WTC11 (cell line): ENCODE results near the gene CD247. TPM values are rescaled to one million over a fixed set of nuclear protein-coding genes. Genes with fewer than 3 reads are reported as not detected.

ENCODE experiments used
- ATAC-seq: fragments of 200-7000 bp; cut with Tn5 transposase; 2 replicates; pipeline ENCODE4 v1.10.0; 2021; ENCODE audit warnings: mild to moderate bottlenecking, moderate library complexity
- CTCF ChIA-PET: fragments of 300-600 bp; sonication (Branson Sonifier 250); formaldehyde crosslinking; loops from one replicate; lab custom pipeline; 2021; ENCODE audit warnings: antibody characterized with exemption; lab: Charles Lee
- POLR2A ChIA-PET: fragments of 350-600 bp; sonication (Branson Sonifier 250); formaldehyde crosslinking; loops from one replicate; lab custom pipeline; 2021; ENCODE audit warnings: antibody characterized with exemption; lab: Charles Lee
- DNase-seq: peaks from one replicate; pipeline ENCODE4 v3.0.0; 2021; ENCODE audit warnings: low spot score
- H3K27ac Mint-ChIP-seq: 2 replicates; pipeline ENCODE4 v1.8.0; 2021; ENCODE audit warnings: mixed read lengths
- H3K27me3 Mint-ChIP-seq: 2 replicates; pipeline ENCODE4 v1.8.0; 2021; ENCODE audit warnings: low read depth, mild to moderate bottlenecking, moderate library complexity, mixed read lengths
- H3K36me3 Mint-ChIP-seq: 2 replicates; pipeline ENCODE4 v1.8.0; 2021; ENCODE audit warnings: mixed read lengths
- H3K4me1 Mint-ChIP-seq: 2 replicates; pipeline ENCODE4 v1.8.0; 2022; ENCODE audit warnings: mixed read lengths
- H3K4me3 Mint-ChIP-seq: 2 replicates; pipeline ENCODE4 v1.8.0; 2021; ENCODE audit warnings: mild to moderate bottlenecking, moderate library complexity, mixed read lengths
- H3K9me3 Mint-ChIP-seq: 2 replicates; pipeline ENCODE4 v1.8.0; 2021; ENCODE audit warnings: mixed read lengths
- CREM ChIP-seq: sonication (generic); formaldehyde crosslinking; IDR thresholded peaks from 2 replicates; pipeline ENCODE4 v1.8.1; 2022; ENCODE audit warnings: mild to moderate bottlenecking, missing genetic modification reagents, moderate library complexity
- GRHL2 ChIP-seq: fragments of 250-450 bp; sonication (Bioruptor Pico); IDR thresholded peaks from 2 replicates; pipeline ENCODE4 v1.8.0; 2022; ENCODE audit warnings: mild to moderate bottlenecking, moderate library complexity; ENCODE audit not compliant: insufficient replicate concordance, severe bottlenecking
- JUN ChIP-seq: sonication (generic); formaldehyde crosslinking; IDR thresholded peaks from 2 replicates; pipeline ENCODE4 v1.8.0; 2023; ENCODE audit warnings: mild to moderate bottlenecking, missing genetic modification reagents
- KAT7 ChIP-seq: sonication (generic); formaldehyde crosslinking; IDR thresholded peaks from 2 replicates; pipeline ENCODE4 v1.8.1; 2023; ENCODE audit warnings: missing genetic modification reagents, mild to moderate bottlenecking, borderline replicate concordance
- PRRX2 ChIP-seq: fragments of 250-450 bp; sonication (Bioruptor Pico); IDR thresholded peaks from 2 replicates; pipeline ENCODE4 v1.8.0; 2021; ENCODE audit warnings: mild to moderate bottlenecking
- RORB ChIP-seq: fragments of 250-450 bp; sonication (Bioruptor Pico); IDR thresholded peaks from 2 replicates; pipeline ENCODE4 v1.9.0; 2021; ENCODE audit warnings: mild to moderate bottlenecking
- ZNF396 ChIP-seq: fragments of 250-450 bp; sonication (Bioruptor Pico); IDR thresholded peaks from 2 replicates; pipeline ENCODE4 v1.8.0; 2021; ENCODE audit warnings: mild to moderate bottlenecking, moderate library complexity, borderline replicate concordance
- total RNA-seq: library from RNA; stranded (reverse); gene quantifications from 3 replicates; pipeline ENCODE4 v1.2.3, GENCODE V29; 2021
- TF ChIP-seq, protein P1 (sequence below): sonication (generic); formaldehyde crosslinking; IDR thresholded peaks from 2 replicates; pipeline ENCODE4 v1.8.0; 2022; ENCODE audit warnings: mild to moderate bottlenecking, missing genetic modification reagents
- TF ChIP-seq, protein P2 (sequence below): sonication (generic); formaldehyde crosslinking; IDR thresholded peaks from 2 replicates; pipeline ENCODE4 v1.8.0; 2023; ENCODE audit warnings: missing genetic modification reagents, mild to moderate bottlenecking, borderline replicate concordance
- TF ChIP-seq, protein P3 (sequence below): fragments of 200-600 bp; IDR thresholded peaks from 2 replicates; pipeline ENCODE4 v1.8.0; 2022; ENCODE audit warnings: antibody characterized with exemption
- TF ChIP-seq, protein P4 (sequence below): sonication (generic); formaldehyde crosslinking; IDR thresholded peaks from 2 replicates; pipeline ENCODE4 v1.8.1; 2023; ENCODE audit warnings: mild to moderate bottlenecking, missing genetic modification reagents, moderate library complexity
- TF ChIP-seq, protein P5 (sequence below): fragments of 250-450 bp; sonication (Bioruptor Pico); IDR thresholded peaks from 2 replicates; pipeline ENCODE4 v1.8.0; 2021; ENCODE audit warnings: mild to moderate bottlenecking
- TF ChIP-seq, protein P6 (sequence below): sonication (generic); formaldehyde crosslinking; IDR thresholded peaks from 2 replicates; pipeline ENCODE4 v1.8.0; 2022; ENCODE audit warnings: mild to moderate bottlenecking, missing genetic modification reagents

The CD247 gene
- total RNA-seq, 1 experiment from 2014 or later, result 1.8 TPM

DNA sequence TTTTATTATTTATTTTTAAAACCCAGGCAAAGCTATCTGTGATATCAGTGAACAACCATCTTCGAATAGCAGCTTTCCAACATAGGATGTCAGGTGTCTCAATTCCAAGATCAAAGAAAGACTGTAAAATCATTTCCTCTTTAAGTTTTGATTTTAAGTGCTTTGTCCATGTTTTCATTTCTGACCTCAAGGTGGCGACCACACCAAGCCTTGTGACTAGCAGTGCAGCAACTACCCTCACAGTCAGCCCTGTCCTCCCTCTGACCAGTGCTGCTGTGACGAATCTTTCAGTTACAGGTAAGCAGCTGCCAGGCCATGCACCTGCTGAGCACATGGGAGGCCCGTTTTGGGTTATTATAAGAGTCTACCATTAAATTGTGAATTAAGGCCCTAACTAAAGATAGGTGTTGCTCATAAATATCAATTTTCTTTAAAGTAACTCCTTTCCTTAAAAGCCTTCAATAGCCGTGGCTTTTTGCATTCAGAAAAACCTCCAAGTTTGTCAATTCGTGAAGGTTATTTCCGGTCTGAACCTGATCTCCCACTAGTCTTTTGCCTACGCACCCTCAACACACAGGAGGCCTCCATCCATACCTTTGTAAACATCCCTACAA lies 117.0 kb downstream of the CD247 start:
- H3K9me3 Mint-ChIP-seq, result no peaks in the 10 kb centered on the region
- CTCF ChIA-PET, result interaction anchor here (0.6 to 1.2 kb wide), 9 partner anchors 10 to 342 kb away, joined by 3 to 6 read pairs (median 3); no protein-coding TSS in a partner anchor
- ATAC-seq, result peak; percentile 93
- peaks cover 3% of the 10 kb centered on the region; the same call in 1 of the 2 replicates for H3K4me1 Mint-ChIP-seq
- no peaks in the 10 kb centered on the region for H3K27me3 Mint-ChIP-seq
- H3K27ac Mint-ChIP-seq, result peak overlapping the region; percentile 28; the same call in 1 of the 2 replicates
- H3K36me3 Mint-ChIP-seq, result peaks cover 53% of the 10 kb centered on the region
- TF ChIP-seq, protein P1, sequence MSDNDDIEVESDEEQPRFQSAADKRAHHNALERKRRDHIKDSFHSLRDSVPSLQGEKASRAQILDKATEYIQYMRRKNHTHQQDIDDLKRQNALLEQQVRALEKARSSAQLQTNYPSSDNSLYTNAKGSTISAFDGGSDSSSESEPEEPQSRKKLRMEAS (CRISPR knock-in tag), result 0 out of 2 replicates have a peak, but pooled peaks have one; percentile 25
- TF ChIP-seq, protein P2, sequence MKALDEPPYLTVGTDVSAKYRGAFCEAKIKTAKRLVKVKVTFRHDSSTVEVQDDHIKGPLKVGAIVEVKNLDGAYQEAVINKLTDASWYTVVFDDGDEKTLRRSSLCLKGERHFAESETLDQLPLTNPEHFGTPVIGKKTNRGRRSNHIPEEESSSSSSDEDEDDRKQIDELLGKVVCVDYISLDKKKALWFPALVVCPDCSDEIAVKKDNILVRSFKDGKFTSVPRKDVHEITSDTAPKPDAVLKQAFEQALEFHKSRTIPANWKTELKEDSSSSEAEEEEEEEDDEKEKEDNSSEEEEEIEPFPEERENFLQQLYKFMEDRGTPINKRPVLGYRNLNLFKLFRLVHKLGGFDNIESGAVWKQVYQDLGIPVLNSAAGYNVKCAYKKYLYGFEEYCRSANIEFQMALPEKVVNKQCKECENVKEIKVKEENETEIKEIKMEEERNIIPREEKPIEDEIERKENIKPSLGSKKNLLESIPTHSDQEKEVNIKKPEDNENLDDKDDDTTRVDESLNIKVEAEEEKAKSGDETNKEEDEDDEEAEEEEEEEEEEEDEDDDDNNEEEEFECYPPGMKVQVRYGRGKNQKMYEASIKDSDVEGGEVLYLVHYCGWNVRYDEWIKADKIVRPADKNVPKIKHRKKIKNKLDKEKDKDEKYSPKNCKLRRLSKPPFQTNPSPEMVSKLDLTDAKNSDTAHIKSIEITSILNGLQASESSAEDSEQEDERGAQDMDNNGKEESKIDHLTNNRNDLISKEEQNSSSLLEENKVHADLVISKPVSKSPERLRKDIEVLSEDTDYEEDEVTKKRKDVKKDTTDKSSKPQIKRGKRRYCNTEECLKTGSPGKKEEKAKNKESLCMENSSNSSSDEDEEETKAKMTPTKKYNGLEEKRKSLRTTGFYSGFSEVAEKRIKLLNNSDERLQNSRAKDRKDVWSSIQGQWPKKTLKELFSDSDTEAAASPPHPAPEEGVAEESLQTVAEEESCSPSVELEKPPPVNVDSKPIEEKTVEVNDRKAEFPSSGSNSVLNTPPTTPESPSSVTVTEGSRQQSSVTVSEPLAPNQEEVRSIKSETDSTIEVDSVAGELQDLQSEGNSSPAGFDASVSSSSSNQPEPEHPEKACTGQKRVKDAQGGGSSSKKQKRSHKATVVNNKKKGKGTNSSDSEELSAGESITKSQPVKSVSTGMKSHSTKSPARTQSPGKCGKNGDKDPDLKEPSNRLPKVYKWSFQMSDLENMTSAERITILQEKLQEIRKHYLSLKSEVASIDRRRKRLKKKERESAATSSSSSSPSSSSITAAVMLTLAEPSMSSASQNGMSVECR (CRISPR knock-in tag), result no peak
- TF ChIP-seq GRHL2 (no peak), ZNF396 (CRISPR knock-in tag) (no peak)
- TF ChIP-seq, protein P3, sequence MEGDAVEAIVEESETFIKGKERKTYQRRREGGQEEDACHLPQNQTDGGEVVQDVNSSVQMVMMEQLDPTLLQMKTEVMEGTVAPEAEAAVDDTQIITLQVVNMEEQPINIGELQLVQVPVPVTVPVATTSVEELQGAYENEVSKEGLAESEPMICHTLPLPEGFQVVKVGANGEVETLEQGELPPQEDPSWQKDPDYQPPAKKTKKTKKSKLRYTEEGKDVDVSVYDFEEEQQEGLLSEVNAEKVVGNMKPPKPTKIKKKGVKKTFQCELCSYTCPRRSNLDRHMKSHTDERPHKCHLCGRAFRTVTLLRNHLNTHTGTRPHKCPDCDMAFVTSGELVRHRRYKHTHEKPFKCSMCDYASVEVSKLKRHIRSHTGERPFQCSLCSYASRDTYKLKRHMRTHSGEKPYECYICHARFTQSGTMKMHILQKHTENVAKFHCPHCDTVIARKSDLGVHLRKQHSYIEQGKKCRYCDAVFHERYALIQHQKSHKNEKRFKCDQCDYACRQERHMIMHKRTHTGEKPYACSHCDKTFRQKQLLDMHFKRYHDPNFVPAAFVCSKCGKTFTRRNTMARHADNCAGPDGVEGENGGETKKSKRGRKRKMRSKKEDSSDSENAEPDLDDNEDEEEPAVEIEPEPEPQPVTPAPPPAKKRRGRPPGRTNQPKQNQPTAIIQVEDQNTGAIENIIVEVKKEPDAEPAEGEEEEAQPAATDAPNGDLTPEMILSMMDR, result peak; percentile 49; the same call in 1 of the 2 replicates
- TF ChIP-seq, protein P4, sequence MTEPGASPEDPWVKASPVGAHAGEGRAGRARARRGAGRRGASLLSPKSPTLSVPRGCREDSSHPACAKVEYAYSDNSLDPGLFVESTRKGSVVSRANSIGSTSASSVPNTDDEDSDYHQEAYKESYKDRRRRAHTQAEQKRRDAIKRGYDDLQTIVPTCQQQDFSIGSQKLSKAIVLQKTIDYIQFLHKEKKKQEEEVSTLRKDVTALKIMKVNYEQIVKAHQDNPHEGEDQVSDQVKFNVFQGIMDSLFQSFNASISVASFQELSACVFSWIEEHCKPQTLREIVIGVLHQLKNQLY (CRISPR knock-in tag), result no peak
- TF ChIP-seq, all 79 proteins: peak for 2
- H3K4me3 Mint-ChIP-seq, result no peak overlapping the region
- POLR2A ChIA-PET, result no interaction called here
- DNase-seq, result peak; percentile 67

DNA sequence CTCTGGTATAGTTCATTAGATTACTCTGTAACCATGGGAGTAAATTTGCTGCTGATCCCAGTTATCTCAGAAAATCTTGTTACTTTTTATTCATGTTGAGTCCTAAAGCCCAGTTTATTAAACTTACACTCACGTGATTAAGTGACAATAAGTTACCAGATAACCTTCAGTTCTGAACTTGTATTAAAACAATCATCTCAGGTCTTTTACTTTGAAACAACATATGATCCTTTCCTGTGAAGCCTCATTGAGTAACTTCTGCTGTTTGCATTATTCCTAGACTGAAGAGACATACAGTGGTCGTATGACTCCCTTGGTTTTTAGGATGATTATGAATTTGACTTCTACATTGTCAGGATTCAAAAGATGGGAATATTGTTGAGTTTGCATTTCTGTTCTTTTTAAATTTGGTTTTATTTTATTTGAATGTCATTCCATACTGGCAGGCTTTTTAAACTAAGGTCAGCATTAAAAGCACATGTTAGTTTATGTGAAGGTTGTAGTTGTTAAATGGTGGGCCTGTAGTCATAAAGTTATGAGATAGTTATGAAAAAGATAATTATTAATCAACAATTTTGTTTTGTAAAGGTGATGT lies 117.9 kb downstream of the CD247 start:
- H3K36me3 Mint-ChIP-seq, result peaks cover 53% of the 10 kb centered on the region
- ChIA-PET POLR2A (no interaction called here), CTCF (interaction anchor here (0.7 to 1.2 kb wide), 2 partner anchors 16 to 132 kb away, joined by 5 to 6 read pairs; no protein-coding TSS in a partner anchor)
- no peak for DNase-seq
- no peak for ATAC-seq
- H3K4me1 Mint-ChIP-seq, result peaks cover 3% of the 10 kb centered on the region; the same call in 1 of the 2 replicates
- H3K27ac Mint-ChIP-seq, result peak overlapping the region; percentile 4; the same call in 1 of the 2 replicates
- TF ChIP-seq CREM, result no peak
- TF ChIP-seq, protein P5, sequence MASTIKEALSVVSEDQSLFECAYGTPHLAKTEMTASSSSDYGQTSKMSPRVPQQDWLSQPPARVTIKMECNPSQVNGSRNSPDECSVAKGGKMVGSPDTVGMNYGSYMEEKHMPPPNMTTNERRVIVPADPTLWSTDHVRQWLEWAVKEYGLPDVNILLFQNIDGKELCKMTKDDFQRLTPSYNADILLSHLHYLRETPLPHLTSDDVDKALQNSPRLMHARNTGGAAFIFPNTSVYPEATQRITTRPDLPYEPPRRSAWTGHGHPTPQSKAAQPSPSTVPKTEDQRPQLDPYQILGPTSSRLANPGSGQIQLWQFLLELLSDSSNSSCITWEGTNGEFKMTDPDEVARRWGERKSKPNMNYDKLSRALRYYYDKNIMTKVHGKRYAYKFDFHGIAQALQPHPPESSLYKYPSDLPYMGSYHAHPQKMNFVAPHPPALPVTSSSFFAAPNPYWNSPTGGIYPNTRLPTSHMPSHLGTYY, result no peak
- TF ChIP-seq KAT7 (CRISPR knock-in tag), result no peak
- TF ChIP-seq, protein P6, sequence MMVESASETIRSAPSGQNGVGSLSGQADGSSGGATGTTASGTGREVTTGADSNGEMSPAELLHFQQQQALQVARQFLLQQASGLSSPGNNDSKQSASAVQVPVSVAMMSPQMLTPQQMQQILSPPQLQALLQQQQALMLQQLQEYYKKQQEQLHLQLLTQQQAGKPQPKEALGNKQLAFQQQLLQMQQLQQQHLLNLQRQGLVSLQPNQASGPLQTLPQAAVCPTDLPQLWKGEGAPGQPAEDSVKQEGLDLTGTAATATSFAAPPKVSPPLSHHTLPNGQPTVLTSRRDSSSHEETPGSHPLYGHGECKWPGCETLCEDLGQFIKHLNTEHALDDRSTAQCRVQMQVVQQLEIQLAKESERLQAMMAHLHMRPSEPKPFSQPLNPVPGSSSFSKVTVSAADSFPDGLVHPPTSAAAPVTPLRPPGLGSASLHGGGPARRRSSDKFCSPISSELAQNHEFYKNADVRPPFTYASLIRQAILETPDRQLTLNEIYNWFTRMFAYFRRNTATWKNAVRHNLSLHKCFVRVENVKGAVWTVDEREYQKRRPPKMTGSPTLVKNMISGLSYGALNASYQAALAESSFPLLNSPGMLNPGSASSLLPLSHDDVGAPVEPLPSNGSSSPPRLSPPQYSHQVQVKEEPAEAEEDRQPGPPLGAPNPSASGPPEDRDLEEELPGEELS (CRISPR knock-in tag), result no peak
- TF ChIP-seq JUN (CRISPR knock-in tag), result no peak
- no peak for TF ChIP-seq RORB (CRISPR knock-in tag)
- TF ChIP-seq PRRX2, result no peak
- no peaks in the 10 kb centered on the region for H3K27me3 Mint-ChIP-seq
- no peaks in the 10 kb centered on the region for H3K9me3 Mint-ChIP-seq
- H3K4me3 Mint-ChIP-seq, result no peak overlapping the region
